Cardiac muscle cell (in vitro differentiated cells and primary cell): Measurements from ENCODE around the gene ZBTB47. TPM values are rescaled to one million over a fixed set of nuclear protein-coding genes. Genes with fewer than 3 reads are reported as not detected.
A peak's percentile ranks its signal among the peaks of the same experiment; 100 is the strongest.

Experiments
- DNase-seq, 2 donors: peaks; one replicate each; pipeline versions ENCODE4 v3.0.0 to v3.0.0-alpha.2; 2010 to 2017; ENCODE audit warnings: low read depth in 1 of 2, low spot score in 1 of 2
- H3K27ac ChIP-seq: fragments of 200-600 bp; sonication (generic); 2 replicates; pipeline ENCODE4 v1.5.1; 2016
- H3K27me3 ChIP-seq: fragments of 200-600 bp; sonication (generic); 2 replicates; pipeline ENCODE4 v1.6.0; 2016; ENCODE audit warnings: control low read depth
- H3K36me3 ChIP-seq: fragments of 200-600 bp; sonication (generic); 2 replicates; pipeline ENCODE4 v1.5.1; 2016; ENCODE audit warnings: control low read depth
- H3K4me1 ChIP-seq: fragments of 200-600 bp; sonication (generic); 2 replicates; pipeline ENCODE4 v1.8.1; 2017; ENCODE audit warnings: low read depth, mild to moderate bottlenecking, mixed run types
- H3K4me3 ChIP-seq: fragments of 200-600 bp; sonication (generic); 2 replicates; pipeline ENCODE4 v1.5.1; 2016; ENCODE audit warnings: mild to moderate bottlenecking
- H3K9me3 ChIP-seq: fragments of 200-600 bp; sonication (generic); 2 replicates; pipeline ENCODE4 v1.5.1; 2017; ENCODE audit warnings: low read depth, mild to moderate bottlenecking, control low read depth
- CTCF ChIP-seq: IDR thresholded peaks from 2 replicates; pipeline ENCODE4 v1.5.1; 2012; ENCODE audit warnings: low read depth, mild to moderate bottlenecking, low read length
- polyA plus RNA-seq: library from polyadenylated mRNA; unstranded; fragments of >200 nt; fragmentation: Nextera tagmentation; extraction: Ambion mirVana; gene quantifications from 2 replicates; pipeline ENCODE4 v1.2.1, GENCODE V29; 2016
- total RNA-seq: library from RNA; depleted of rRNA; stranded (reverse); fragments of >200 nt; gene quantifications from 2 replicates; pipeline ENCODE4 v1.2.3, GENCODE V29; 2016

Gene ZBTB47
- total and polyA plus RNA-seq, 2 experiments from 2014 or later, result 4.1 to 30.1 TPM

DNA sequence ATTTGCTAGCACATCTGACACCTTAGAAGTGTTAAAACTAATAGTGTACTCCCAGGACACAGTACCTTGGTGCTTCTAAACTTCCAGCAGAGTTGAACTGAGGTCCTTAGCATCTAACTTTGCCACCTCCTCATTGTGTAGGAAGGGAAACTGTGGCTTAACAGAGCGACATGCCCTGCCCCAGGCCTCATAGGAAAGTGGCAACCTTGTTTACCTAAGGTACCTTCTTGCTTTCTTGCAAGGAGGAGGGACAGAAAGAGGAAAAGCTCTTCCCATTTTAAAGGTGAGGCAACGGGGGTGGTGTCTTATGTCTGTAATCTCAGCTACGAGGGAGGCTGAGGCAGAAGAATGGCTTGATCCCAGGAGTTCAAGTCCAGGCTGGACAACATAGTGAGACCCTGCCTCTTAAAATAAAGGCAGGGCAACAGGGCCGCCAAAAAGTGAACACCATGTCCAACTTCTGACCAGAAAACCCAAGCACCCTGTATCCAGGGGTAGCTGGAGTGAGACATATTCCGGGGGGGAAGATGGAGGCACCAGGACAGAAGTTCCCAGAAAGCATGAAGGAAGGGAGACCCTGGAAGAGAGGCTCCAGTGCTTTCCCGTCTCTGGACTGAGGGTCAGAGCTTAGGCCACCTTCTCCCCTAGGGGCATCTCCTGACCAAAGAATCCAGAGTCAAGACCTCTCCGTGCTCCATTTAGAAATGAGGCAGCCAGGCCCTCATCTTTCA is 31.3 kb downstream of the ZBTB47 start:
- H3K27ac ChIP-seq, result peak overlapping the region; percentile 48
- no peaks in the 10 kb centered on the region for H3K9me3 ChIP-seq
- H3K4me1 ChIP-seq, result peaks cover 14% of the 10 kb centered on the region
- H3K36me3 ChIP-seq, result no peaks in the 10 kb centered on the region
- no peak for TF ChIP-seq CTCF
- no peaks in the 10 kb centered on the region for H3K27me3 ChIP-seq
- H3K4me3 ChIP-seq, result no peak overlapping the region
- DNase-seq, result no peak

DNA sequence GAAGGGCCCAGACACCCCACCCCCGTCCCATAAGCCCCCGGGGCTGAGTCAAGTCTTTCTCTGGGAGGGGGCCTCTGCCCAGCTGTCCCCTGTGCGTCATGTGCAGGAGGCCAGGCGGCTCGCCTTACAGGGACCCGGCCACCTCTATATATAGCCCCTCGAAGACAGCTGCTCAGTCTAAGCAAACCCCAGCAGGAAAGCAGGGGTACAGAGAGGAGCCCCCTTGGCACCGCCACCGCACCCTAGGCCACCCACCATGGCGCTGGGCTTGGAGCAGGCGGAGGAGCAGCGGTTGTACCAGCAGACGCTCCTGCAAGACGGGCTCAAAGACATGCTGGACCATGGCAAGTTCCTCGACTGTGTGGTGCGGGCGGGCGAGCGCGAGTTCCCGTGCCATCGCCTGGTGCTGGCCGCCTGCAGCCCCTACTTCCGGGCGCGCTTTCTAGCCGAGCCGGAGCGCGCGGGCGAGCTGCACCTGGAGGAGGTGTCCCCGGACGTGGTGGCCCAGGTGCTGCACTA is 31.9 kb downstream of the ZBTB47 start, which contains the start of gene KLHL40:
Gene KLHL40 (plus strand): TSS at position 175 of the 519 bp plus-strand sequence. CDS start 82 bp downstream, at position 257.
- no peak for TF ChIP-seq CTCF
- no peaks in the 10 kb centered on the region for H3K9me3 ChIP-seq
- H3K27ac ChIP-seq, result peak within 1 kb of the TSS; percentile 48
- no peaks in the 10 kb centered on the region for H3K36me3 ChIP-seq
- no peaks in the 10 kb centered on the region for H3K27me3 ChIP-seq
- no peak within 1 kb of the TSS for H3K4me3 ChIP-seq
- H3K4me1 ChIP-seq, result peaks cover 14% of the 10 kb centered on the region
- DNase-seq, result no peak

DNA sequence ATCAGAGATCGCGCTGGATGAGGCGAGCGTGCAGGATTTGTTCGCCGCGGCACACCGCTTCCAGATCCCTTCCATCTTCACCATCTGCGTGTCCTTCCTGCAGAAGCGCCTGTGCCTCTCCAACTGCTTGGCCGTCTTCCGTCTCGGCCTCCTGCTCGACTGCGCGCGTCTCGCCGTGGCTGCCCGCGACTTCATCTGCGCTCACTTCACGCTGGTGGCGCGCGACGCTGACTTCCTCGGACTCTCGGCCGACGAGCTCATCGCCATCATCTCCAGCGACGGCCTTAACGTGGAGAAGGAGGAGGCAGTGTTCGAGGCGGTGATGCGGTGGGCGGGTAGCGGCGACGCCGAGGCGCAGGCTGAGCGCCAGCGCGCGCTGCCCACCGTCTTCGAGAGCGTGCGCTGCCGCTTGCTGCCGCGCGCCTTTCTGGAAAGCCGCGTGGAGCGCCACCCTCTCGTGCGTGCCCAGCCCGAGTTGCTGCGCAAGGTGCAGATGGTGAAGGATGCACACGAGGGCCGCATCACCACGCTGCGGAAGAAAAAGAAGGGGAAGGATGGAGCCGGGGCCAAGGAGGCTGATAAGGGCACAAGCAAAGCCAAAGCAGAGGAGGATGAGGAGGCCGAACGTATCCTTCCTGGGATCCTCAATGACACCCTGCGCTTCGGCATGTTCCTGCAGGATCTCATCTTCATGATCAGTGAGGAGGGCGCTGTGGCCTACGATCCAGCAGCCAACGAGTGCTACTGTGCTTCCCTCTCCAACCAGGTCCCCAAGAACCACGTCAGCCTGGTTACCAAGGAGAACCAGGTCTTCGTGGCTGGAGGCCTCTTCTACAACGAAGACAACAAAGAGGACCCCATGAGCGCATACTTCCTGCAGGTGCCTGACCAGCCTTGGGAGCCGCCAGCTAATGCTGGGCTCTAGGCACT is 32.7 kb downstream of the ZBTB47 start:
- Histone ChIP-seq H3K4me1 (peaks cover 14% of the 10 kb centered on the region), H3K27me3 (no peaks in the 10 kb centered on the region), H3K9me3 (no peaks in the 10 kb centered on the region), H3K27ac (no peak overlapping the region), H3K4me3 (no peak overlapping the region), H3K36me3 (no peaks in the 10 kb centered on the region)
- DNase-seq, result peak in 1 of 2 donors; percentile 23
- TF ChIP-seq CTCF, result no peak

- peaks cover 14% of the 10 kb centered on the region for H3K4me1 ChIP-seq
- no peak overlapping the region for H3K4me3 ChIP-seq
Measured at GRCh38 chr3:42686832-42687650, 33.5 kb downstream of the ZBTB47 start.

More at GRCh38 chr3:42686832-42687650, 33.5 kb downstream of the ZBTB47 start:
- Histone ChIP-seq H3K36me3 (no peaks in the 10 kb centered on the region), H3K9me3 (no peaks in the 10 kb centered on the region), H3K27me3 (no peaks in the 10 kb centered on the region), H3K27ac (no peak overlapping the region)
- TF ChIP-seq CTCF, result no peak
- DNase-seq, result no peak
